Thyroid gland (tissue), 4 donors: ENCODE results near the gene FOXN3. TPM values are rescaled to one million over a fixed set of nuclear protein-coding genes. Genes with fewer than 3 reads are reported as not detected.

ENCODE experiments used
- DNase-seq, 2 donors: peaks; one replicate each; pipeline ENCODE4 v3.0.0-alpha.2; 2019
- H3K27ac ChIP-seq, 3 donors: fragments of 200-600 bp; sonication (generic); 1 replicate in 2 of 3; 2 replicates in 1 of 3; pipeline ENCODE4 v1.5.1; 2016 to 2019; ENCODE audit warnings: mild to moderate bottlenecking in 1 of 3, moderate library complexity in 1 of 3
- H3K27me3 ChIP-seq: fragments of 200-600 bp; sonication (generic); one replicate; pipeline ENCODE4 v1.5.1; 2019
- H3K36me3 ChIP-seq, 2 donors: fragments of 200-600 bp; sonication (generic); one replicate each; pipeline ENCODE4 v1.5.1; 2016 to 2019
- H3K4me1 ChIP-seq, 2 donors: fragments of 200-600 bp; sonication (generic); one replicate each; pipeline ENCODE4 v1.5.1; 2017 to 2019
- H3K4me3 ChIP-seq, 3 donors: fragments of 200-600 bp; sonication (generic); replicated peaks in 1 of 3; 1 replicate in 2 of 3; 2 replicates in 1 of 3; pipeline ENCODE4 v1.5.1; 2016; ENCODE audit warnings: mild to moderate bottlenecking in 1 of 3
- H3K9me3 ChIP-seq: fragments of 200-600 bp; sonication (generic); one replicate; pipeline ENCODE4 v1.5.1; 2017
- CTCF ChIP-seq, 6 experiments: fragments of 200-600 bp in 3 of 6; fragments of 450-650 bp in 3 of 6; sonication (generic) in 3 of 6; IDR thresholded peaks; one replicate each; pipeline ENCODE4 v1.5.1; 2016 to 2019; ENCODE audit warnings: antibody characterized with exemption in 6 of 6, mild to moderate bottlenecking in 2 of 6, inconsistent platforms in 1 of 6, moderate library complexity in 1 of 6
- POLR2A ChIP-seq, 2 donors: fragments of 450-650 bp; IDR thresholded peaks; one replicate each; pipeline ENCODE4 v1.6.1; 2017; ENCODE audit warnings: antibody characterized with exemption in 2 of 2, mild to moderate bottlenecking in 2 of 2, moderate library complexity in 1 of 2
- WGBS, 2 donors: methylation state at CpG; one replicate each; pipeline ENCODE4 v1.1.5; 2017; 5-methylcytosine and 5-hydroxymethylcytosine counted together
- intact Hi-C: fragments of 100-400 bp; cut with DNase I; formaldehyde crosslinking; loops from one replicate; pipeline ENCODE4 v1.15.1; 2023
- total RNA-seq, 4 donors: library from RNA; depleted of rRNA; stranded (reverse); fragments of >200 nt; gene quantifications; one replicate each; pipeline ENCODE4 v1.2.3, GENCODE V29; 2016

The FOXN3 gene
- total RNA-seq, 4 donors from 2014 or later = 38.7 to 70.1 (median 43.1) TPM

- H3K36me3 ChIP-seq = no peaks in the 10 kb centered on the region
- H3K9me3 ChIP-seq = no peaks in the 10 kb centered on the region
- no peak overlapping the region for H3K27ac ChIP-seq
- no peaks in the 10 kb centered on the region for H3K27me3 ChIP-seq
- no peak for DNase-seq
- peaks cover 11 to 23% of the 10 kb centered on the region in 2 donors for H3K4me1 ChIP-seq
- TF ChIP-seq POLR2A (IDR thresholded peaks at IDR 0.05) = no peak
- TF ChIP-seq CTCF (IDR thresholded peaks at IDR 0.05) = no peak
- WGBS, 2 donors = 96 to 99% methylated on average over 5 of the region's 5 CpGs
- intact Hi-C loops = no loop called here
- no peak overlapping the region for H3K4me3 ChIP-seq
Observed at GRCh38 chr14:89182326-89182725, 234.7 kb downstream of the FOXN3 start.

- no peak overlapping the region for H3K27ac ChIP-seq
- no peaks in the 10 kb centered on the region for H3K9me3 ChIP-seq
- TF ChIP-seq POLR2A (IDR thresholded peaks at IDR 0.05) (no peak), CTCF (IDR thresholded peaks at IDR 0.05) (no peak)
- H3K36me3 ChIP-seq = no peaks in the 10 kb centered on the region
- DNase-seq = no peak
- intact Hi-C loops = no loop called here
- peaks cover 11 to 23% of the 10 kb centered on the region in 2 donors for H3K4me1 ChIP-seq
- WGBS, 2 donors = 94 to 98% methylated on average over 14 of the region's 14 CpGs
- no peaks in the 10 kb centered on the region for H3K27me3 ChIP-seq
- no peak overlapping the region for H3K4me3 ChIP-seq
Observed at GRCh38 chr14:89180546-89180945, 236.5 kb downstream of the FOXN3 start.

GRCh38 chr14:89179891-89180404, 237.1 kb downstream of the FOXN3 start:
- no peaks in the 10 kb centered on the region for H3K36me3 ChIP-seq
- H3K4me1 ChIP-seq = peaks cover 11 to 23% of the 10 kb centered on the region in 2 donors
- intact Hi-C loops = no loop called here
- H3K27me3 ChIP-seq = no peaks in the 10 kb centered on the region
- H3K9me3 ChIP-seq = no peaks in the 10 kb centered on the region
- TF ChIP-seq CTCF (IDR thresholded peaks at IDR 0.05) = no peak
- TF ChIP-seq POLR2A (IDR thresholded peaks at IDR 0.05) = no peak
- no peak for DNase-seq
- 94 to 96% methylated on average over 13 of the region's 13 CpGs for WGBS, 2 donors
- H3K4me3 ChIP-seq = no peak overlapping the region
- H3K27ac ChIP-seq = peak overlapping the region in 1 of 3 donors; percentile 63

- no peaks in the 10 kb centered on the region for H3K9me3 ChIP-seq
- intact Hi-C loops = no loop called here
- TF ChIP-seq CTCF (IDR thresholded peaks at IDR 0.05) (no peak), POLR2A (IDR thresholded peaks at IDR 0.05) (no peak)
- WGBS, 2 donors = 77 to 80% methylated on average over 7 of the region's 7 CpGs
- DNase-seq = no peak
- no peaks in the 10 kb centered on the region for H3K36me3 ChIP-seq
- peak overlapping the region; percentile 4 to 63 (median 62) for H3K27ac ChIP-seq
- no peaks in the 10 kb centered on the region for H3K27me3 ChIP-seq
- no peak overlapping the region for H3K4me3 ChIP-seq
- H3K4me1 ChIP-seq = peaks cover 11 to 23% of the 10 kb centered on the region in 2 donors
Observed at GRCh38 chr14:89178800-89179535, 238.1 kb downstream of the FOXN3 start.

- 35 to 51% methylated on average over 2 of the region's 2 CpGs for WGBS, 2 donors
- no peaks in the 10 kb centered on the region for H3K9me3 ChIP-seq
- no peaks in the 10 kb centered on the region for H3K27me3 ChIP-seq
- peak overlapping the region; percentile 4 to 63 (median 62) for H3K27ac ChIP-seq
- DNase-seq = peak; percentile 50 to 67
- intact Hi-C loops = no loop called here
- peaks cover 11 to 23% of the 10 kb centered on the region in 2 donors for H3K4me1 ChIP-seq
- no peak overlapping the region for H3K4me3 ChIP-seq
- TF ChIP-seq CTCF (IDR thresholded peaks at IDR 0.05) (no peak), POLR2A (IDR thresholded peaks at IDR 0.05) (no peak)
- no peaks in the 10 kb centered on the region for H3K36me3 ChIP-seq
Observed at GRCh38 chr14:89178376-89178775, 238.7 kb downstream of the FOXN3 start.
